Neural cell (in vitro differentiated cells): ENCODE measurements around the gene RABGGTA.
A peak's percentile ranks its signal among the peaks of the same experiment; 100 is the strongest.

Experiments used
- EP300 ChIP-seq: fragments of 450-650 bp; conservative IDR thresholded peaks from 2 replicates; pipeline ENCODE4 v1.6.1; 2014; ENCODE audit warnings: antibody characterized with exemption, mild to moderate bottlenecking, moderate library complexity; ENCODE audit not compliant: poor library complexity, severe bottlenecking
- EZH2 ChIP-seq: fragments of 200-600, 300-800 bp; shearing (Covaris generic), sonication (generic); IDR thresholded peaks from 2 replicates; pipeline ENCODE4 v1.6.1; 2014; ENCODE audit warnings: antibody characterized with exemption, low read length, borderline replicate concordance, mild to moderate bottlenecking; ENCODE audit not compliant: insufficient read depth, poor library complexity, severe bottlenecking
- TAF1 ChIP-seq: IDR thresholded peaks from 2 replicates; pipeline ENCODE4 v1.6.1; 2012; ENCODE audit warnings: low read depth
- TF ChIP-seq, protein P1 (sequence below): fragments of 450-650 bp; IDR thresholded peaks from 2 replicates; pipeline ENCODE4 v1.5.1; 2014; ENCODE audit warnings: antibody characterized with exemption, mild to moderate bottlenecking, moderate library complexity; ENCODE audit not compliant: poor library complexity, severe bottlenecking

DNA sequence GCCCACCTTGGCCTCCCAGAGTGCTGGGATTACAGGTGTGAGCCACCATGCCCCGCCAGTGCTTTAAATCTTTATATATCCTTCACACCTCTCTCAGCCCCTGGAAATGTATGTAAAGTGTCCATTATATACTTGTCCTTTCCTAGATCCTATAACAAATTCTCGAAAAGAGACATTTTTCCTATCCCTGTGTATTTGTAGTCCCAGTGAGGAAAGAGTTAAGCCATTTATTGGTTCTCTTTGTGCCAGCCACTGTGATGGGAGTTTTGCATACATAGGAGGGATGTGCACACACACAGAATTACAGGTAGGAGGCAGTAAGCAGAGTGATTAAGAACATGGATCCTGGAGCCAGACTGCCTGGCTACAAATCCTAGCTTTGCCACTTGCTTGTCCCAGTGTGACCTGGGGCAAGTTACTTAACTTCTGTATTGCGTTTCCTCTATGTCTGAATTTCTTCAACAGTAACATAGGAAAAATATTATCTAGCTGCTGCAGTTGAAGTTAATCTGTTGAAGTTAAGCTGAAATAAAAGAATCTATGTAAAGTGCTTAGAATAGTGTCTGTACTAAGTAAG, 2.1 kb upstream of the RABGGTA start:
- no peak for TF ChIP-seq EZH2
- TF ChIP-seq, protein P1, sequence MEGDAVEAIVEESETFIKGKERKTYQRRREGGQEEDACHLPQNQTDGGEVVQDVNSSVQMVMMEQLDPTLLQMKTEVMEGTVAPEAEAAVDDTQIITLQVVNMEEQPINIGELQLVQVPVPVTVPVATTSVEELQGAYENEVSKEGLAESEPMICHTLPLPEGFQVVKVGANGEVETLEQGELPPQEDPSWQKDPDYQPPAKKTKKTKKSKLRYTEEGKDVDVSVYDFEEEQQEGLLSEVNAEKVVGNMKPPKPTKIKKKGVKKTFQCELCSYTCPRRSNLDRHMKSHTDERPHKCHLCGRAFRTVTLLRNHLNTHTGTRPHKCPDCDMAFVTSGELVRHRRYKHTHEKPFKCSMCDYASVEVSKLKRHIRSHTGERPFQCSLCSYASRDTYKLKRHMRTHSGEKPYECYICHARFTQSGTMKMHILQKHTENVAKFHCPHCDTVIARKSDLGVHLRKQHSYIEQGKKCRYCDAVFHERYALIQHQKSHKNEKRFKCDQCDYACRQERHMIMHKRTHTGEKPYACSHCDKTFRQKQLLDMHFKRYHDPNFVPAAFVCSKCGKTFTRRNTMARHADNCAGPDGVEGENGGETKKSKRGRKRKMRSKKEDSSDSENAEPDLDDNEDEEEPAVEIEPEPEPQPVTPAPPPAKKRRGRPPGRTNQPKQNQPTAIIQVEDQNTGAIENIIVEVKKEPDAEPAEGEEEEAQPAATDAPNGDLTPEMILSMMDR, result peak; percentile 33
- no peak for TF ChIP-seq TAF1
- no peak for TF ChIP-seq EP300
